HG03045 (cell line): ENCODE data around the gene PPEF2.

Experiments used
- ATAC-seq: cut with Tn5 transposase; IDR thresholded peaks from one replicate; pipeline ENCODE4 v1.9.1; 2021; ENCODE audit warnings: mild to moderate bottlenecking, moderate library complexity; ENCODE audit not compliant: unreplicated experiment

PPEF2 gene

DNA sequence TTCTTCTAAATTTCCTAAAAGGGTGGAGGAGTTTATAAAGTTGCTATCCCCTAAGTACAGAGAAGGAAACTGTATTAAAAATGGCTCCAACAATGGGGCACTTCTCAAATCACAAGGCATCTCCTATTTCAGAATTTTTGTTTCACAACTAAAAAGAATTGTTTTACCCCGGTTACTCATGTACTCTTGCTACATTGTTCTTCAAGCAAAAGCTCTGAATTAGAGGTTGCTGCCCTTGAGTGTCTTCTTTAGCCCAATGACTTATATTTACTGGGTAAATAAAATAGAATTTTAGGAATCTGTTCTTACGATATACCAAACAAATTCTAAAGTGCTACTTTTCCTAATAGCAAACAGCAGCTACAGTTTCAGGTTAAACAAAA is 67.5 kb downstream of the PPEF2 start:
- ATAC-seq: no peak

DNA sequence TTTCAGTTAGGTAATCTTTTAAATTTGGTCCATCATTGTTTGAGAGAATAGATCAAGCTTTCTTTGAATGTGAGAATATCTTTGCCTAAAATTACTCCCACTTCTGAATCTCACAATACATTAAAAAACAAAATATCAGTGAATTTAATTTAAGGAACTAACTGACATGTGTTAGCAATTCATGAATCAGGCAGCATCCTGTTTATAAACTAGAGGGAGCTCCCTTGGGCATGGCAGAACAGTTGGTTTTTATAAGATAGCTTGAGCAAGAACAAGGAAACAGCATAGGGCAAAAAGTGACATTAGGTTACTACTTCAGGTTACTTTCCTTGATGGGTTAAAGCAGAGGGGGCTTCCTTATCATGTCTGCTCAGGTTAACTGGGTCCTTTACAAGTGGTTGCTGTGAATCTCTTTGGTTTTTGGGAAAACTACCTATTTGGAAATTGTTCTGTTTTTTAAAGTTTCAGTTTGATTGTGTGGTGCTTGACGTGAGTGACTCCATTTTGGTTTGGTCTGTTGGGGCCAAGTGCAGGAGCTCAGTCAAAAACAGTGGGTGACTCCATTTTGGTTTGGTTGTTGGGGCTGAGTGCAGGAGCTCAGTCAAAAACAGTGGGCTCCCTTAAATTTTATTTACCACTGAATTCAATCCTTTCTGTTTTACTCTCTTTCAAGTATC is 68.0 kb downstream of the PPEF2 start:
- no peak for ATAC-seq

DNA sequence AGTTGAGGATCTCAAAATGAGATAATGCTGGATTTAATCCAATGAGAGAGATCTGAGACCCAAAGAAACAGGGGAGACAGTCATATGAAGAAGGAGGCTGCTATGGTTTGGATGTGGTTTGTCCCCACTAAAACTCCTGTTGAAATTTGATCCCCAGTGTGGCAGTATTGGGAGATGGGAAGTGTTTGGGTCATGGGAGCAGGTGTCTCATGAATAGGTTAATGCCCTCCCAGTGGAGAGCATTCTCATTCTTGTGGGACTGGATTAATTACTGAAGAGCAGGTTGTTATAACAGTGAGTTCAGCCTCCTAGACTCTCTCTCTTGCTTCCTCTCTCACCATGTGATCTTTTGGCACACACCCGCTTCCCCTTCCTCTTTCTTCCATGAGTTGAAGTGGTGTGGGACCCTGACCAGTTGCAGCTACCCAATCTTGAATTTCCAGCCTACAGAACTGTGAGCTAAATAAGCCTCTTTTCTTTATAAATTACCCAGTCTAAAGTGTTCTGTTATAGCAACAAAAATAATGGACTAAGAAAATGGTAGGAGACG is 70.3 kb downstream of the PPEF2 start:
- ATAC-seq: no peak

DNA sequence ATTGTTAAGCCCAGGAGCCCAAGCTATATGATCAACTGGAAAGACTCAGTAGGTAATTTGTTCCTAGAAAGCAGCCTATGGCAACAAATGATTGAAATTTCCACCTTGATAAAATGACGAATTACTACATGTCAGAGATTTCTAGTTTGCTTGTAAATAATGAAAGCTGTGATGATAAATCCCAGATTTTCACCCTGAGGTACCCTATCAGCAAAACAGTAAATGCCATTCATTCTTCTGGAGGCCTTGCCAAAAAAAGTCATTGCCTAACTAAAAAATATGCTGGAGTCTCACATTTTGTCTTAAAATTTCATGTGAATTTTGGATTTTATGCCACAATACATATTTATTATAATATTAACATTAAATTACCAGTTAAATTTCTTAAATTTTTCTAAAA is 71.3 kb downstream of the PPEF2 start:
- ATAC-seq: no peak

DNA sequence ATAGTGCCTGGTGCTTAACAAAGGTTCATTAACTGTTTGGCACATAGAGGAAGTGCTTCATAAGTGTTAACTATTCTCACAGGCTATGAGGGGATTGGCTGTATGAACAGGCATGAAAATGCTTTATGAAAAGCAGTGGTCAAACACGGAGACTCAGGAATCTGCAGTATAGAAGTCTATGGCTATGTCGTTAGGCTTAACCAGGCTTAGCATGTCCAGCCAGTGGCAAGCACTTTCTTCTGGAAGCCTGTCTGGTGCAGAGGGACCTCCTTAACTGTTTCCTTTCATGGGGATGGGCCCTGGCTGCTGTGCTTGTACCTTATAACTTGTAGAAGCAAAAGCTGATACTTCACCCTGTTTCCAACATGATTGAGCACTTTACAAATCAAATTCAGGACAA is 78.4 kb downstream of the PPEF2 start:
- ATAC-seq: no peak

DNA sequence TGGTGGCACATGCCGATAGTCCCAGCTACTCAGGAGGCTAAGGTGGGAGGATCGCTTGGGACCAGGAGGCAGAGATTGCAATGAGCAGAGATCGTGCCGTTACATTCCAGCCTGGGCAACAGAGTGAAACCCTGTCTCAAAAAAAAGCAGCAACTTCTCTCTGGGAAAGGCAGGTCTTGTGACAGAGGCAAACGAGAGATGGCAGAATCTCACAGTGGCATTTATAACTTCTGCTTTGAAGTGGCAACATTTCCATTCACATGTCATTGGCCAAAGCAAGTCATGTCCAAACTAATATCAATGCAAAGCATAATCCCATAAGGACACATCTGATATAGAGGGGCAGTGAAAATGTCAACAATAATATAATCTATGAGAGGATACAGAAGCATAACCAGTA is 79.8 kb downstream of the PPEF2 start:
- ATAC-seq: no peak

DNA sequence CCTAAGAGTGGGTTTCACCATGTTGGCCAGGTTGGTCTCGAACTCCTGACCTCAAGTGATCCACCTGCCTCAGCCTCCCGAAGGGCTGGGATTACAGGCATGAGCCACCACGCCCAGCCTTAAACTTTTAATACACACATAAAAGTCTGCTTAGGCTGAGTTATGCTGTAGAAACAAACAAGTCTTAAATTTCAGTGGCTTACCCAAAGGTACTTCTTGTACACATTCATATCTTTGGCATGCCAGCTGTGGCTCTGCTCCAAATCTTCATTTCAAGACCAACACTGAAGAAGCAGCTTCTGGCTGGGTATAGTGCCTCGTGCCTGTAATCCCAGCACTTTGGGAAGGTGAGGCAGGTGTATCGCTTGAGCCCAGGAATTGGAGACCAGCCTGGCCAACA is 80.3 kb downstream of the PPEF2 start:
- ATAC-seq: no peak

DNA sequence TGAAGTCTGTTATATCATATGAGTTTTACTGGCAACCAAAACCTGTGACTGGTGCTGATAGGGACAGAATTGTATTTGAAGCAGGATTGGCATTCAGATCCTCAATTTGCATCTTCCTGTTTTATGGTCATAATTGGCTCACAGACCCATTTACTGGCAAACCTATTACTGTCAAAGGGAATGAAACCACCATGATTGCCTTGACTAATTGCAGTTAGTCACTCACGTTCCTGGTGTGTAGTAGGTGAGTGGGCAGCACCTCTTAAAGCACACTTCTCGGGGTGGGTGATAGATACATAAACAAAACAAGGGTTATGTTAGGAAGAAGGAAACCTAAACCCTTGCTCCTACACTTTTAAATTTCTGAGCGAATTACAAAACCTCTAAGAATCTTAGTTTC is 81.0 kb downstream of the PPEF2 start:
- ATAC-seq: no peak

DNA sequence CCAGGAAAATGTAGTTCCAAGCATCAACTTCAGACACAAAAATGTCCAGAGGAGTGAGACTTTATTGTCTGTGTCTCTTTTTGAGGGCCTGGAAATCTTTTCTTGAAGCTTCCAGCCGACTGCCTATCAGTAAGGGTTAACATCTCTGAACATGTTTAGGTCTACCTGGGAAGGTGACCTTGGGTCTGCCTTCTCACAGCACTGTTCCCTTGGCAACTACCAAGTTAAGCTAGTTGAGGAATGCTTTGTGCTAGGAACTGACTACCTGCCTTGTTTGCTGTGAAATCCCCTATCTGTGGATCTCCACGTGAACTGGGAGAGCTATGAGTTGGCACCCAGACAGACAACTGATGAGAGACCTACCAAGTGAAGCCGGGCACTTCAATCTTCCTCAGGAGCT is 81.6 kb downstream of the PPEF2 start:
- no peak for ATAC-seq

DNA sequence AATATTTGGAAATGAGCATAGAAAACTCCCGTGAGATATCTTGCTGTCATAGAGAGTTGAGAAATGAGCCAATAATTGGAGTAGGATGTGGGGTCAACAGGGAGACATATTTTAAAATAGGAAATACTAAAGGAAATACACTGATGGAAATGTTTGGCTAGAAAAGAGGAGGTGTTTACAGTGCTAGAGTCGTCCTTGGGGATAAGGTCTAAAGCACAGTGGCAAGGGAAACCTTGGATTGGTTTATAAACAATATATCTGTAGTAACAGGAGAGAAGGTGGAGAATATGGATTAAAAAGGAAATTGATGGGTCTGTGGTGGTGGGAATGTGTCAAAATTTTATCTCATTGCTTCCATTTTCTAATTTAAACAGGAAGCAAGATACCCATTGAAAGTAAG is 82.1 kb downstream of the PPEF2 start:
- ATAC-seq: no peak

DNA sequence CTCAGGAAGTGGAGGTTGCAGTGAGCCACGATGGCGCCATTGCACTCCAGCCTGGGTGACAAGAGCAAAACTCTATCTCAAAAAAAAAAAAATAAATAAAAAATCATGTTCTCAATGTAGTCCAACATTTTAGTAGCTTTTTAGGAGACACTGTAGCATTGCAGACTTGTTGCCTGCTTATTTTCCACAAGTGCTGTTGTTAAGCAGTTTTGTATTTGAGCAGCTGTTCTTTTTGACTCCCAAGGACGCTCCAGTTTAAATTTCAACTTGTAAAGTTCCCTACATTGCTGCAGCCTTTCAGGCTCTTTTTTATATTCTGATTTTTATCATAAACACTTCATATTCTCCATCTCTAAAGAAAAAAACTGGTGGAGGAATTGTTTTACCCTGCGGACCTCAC is 83.1 kb downstream of the PPEF2 start:
- ATAC-seq: no peak

DNA sequence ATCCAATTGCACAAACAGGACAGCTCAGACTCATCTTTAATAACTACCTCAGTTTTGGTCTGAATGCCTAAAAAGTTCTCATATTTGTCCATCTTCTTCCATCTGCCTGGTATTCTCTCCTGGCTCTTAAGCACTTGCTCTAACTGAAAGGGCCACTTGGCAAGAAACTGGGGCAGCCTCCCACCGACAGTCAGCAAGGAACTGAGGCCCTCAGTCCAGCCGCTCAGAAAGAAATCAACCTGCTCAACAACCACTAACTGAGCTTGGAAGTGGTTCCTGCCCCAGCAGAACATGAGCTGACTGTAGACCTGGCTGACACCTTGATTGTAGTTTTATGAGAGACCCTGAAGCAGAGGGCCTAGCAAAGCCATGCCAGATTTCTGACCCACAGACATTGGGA is 84.4 kb downstream of the PPEF2 start:
- no peak for ATAC-seq
